ENCODE results near the gene SLC25A29.
A peak's percentile ranks its signal among the peaks of the same experiment; 100 is the strongest.
"Not testable (repeated sequence)": the region's sequence is repeated elsewhere in the genome, so short reads cannot be mapped to it uniquely, and the experiment has no call there.

Gene SLC25A29

GRCh38 chr14:100306101-100306997 lies at the start of gene SLC25A29:
SLC25A29 (minus strand) TSS chr14:100306444; CDS start chr14:100306232, 212 bp downstream.
- DNase-seq, result peak; percentile 52 to 96

DNA sequence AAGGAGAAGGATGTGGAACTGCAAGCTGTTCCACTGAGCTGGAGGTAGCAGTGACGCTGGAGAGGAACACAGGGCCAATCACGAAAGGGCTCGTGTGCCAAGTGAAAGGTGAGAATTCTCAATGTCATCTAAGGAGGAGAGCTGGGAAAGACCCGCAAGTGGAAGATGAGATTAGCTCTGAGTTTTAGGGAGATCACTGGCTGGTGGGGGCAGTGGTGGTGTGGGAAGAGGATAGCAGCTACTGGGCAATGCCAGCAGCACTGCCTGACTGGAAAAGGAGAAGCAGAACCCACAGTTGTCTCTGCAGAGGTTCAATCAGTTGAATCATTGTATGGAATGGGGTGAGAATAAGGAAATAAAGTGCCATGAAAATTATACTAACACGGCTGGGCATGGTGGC lies 44.7 kb upstream of the SLC25A29 start:
- DNase-seq, result no peak

DNA sequence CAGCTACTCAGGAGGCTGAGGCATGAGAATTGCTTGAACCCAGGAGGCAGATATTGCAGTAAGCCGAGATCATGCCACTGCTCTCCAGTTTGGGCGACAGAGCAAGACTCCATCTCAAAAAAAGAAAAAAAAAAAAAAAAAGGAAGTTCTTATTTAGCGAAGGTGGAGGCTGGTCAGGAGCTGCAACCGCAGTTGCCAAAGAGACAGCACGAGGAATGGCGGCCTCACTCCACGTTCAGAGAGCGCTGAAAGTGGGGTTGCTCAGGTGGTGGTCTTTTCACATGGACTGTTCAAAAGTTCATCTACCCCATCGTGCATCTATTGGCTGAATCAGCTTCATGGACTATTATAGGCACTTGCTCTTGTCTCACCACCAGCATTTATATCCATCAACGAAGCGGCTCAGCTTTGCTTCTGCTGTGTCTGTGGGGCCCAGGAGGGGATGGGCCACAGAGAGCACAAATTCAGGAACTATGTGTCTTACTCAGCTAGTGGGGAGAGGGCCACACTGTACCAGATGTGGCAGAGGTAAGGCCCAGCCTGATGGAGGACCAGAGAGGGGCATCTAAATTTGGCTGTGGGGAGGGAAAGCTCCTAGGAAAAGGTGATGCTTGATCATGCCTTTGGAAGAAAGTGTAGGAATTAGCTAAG lies 44.2 kb upstream of the SLC25A29 start:
- DNase-seq, result no peak

GRCh38 chr14:100348784-100349685 lies 42.8 kb upstream of the SLC25A29 start:
- no peak for DNase-seq

DNA sequence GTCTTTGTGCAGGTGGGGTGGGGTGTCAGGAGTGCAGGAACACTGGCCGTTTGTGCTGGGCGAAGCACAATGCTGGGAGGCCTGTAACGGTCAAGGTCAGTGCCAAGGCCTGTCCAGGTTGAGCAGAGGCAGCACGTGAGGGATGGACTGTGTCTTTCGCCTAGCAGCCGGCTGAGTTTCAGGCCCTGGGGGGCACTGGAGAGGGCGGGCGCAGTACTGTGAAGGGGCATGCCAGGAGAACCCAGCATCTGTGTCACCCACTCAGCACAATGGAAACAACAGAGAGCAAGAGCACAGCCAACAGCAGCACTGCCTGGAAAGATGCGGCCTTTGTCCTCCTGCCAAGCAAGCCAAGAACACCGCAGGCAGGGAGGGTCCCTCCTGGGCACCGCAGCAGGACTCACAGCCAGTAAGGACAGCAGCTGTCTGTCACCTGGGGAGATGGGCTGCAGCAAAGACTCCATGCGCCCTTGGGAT lies 42.0 kb upstream of the SLC25A29 start:
- DNase-seq, result no peak

GRCh38 chr14:100346306-100347091 lies 40.3 kb upstream of the SLC25A29 start:
- DNase-seq, result no peak

DNA sequence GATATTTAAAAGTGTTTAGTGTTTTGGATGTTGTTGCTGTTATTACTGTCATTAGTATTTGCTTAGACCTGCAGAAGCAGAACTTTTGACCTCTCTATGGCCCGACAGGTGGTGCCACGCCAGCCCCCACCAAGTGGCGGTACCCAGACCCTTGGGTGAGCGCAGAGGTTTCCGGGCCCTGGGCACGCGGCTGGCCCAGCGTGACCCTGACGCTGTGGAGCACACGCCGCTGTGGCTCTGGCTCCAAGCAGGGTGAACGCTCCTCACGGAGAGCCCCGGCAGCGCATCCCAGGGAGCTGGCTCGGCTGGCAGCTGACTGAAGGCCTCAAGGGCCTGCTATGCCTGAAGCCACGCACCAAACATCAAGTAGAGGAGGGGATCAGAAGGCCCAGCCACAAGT lies 39.5 kb upstream of the SLC25A29 start:
- DNase-seq, result no peak

DNA sequence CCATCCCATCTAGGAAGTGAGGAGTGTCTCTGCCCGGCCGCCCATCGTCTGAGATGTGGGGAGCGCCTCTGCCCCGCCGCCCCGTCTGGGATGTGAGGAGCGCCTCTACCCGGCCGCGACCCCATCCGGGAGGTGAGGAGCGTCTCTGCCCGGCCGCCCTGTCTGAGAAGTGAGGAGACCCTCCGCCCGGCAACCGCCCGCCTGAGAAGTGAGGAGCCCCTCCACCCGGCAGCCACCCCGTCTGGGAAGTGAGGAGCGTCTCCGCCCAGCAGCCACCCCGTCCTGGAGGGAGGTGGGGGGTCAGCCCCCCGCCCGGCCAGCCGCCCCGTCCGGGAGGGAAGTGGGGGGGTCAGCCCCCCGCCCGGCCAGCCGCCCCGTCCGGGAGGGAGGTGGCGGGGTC lies 38.4 kb upstream of the SLC25A29 start:
- not testable (repeated sequence) for DNase-seq

DNA sequence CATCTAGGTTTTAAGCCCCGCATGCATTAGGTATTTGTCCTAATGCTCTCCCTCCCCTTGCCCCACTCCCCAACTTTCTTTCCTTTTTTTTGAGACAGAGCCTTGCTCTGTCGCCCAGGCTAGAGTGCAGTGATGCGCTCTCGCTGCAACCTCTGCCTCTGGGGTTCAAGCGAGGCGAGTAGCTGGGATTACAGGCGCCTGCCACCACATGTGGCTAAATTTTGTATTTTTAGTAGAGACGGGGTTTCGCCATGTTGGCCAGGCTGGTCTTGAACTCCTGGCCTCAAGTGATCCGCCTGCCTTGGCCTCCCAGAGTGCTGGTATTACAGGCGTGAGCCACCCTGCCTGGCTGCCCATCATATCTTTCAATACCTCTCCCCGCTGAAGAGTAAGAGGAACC lies 36.6 kb upstream of the SLC25A29 start:
- DNase-seq, result not testable (repeated sequence)

DNA sequence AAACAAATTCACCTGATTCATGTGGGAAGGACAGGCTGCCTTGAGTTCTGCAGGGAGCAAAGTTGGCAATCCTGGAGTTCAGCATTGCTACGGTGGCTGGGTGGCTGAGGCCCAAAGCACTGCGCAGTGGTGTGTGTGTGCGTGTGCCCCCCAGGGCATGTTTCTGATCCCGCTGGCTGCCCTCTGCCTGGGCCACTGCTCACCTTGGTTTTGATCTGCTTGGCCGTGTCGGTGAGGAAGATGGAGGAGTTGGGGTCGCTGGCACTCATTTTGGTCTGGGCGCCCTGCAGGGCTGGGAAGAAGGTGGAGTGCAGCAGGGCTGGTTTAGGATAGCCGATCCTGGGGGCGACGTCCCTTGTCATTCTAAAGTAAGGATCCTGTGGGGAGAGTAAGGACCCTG lies 36.0 kb upstream of the SLC25A29 start:
- DNase-seq, result no peak

DNA sequence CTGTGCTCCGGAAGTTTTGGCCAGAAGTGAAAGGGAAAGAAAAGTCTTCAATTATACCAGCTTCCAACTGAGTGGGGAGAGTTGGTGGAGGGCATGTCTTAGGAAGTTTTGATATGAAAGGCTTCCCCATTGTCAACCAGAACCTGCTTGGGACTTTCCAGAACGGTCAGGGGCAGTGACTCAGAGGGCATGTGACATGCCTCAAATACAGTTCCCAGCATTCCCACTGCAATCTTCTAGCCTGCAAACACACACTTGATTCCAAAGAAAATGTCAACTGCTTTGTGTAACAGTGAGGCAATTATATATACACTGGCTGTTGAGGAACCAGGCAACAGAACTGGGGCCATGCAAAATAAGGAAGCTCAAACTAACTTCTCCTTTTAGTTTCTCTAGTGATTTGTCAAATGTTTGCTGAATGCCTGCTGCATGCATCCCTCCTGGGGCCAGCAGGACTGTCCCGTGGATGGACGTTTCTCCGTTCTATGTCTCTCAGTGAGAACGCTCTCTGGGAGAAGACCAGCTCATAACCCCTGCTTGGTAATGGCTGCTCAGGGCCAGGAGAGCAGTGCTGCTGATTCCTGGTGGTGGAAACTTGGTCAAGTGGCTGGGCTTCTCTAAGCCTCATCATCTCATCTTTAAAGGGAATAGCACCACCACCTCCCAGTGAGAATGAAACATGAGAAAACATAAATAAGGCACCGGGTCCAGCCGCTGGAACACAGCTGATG lies 35.2 kb upstream of the SLC25A29 start:
- no peak for DNase-seq

- no peak for DNase-seq
These were observed 34.2 kb upstream of the SLC25A29 start for GRCh38 chr14:100340423-100340813.

GRCh38 chr14:100339766-100340422 lies 33.6 kb upstream of the SLC25A29 start:
- DNase-seq, result no peak

- DNase-seq, result no peak
These were observed 30.6 kb upstream of the SLC25A29 start for GRCh38 chr14:100336618-100337530.

- DNase-seq, result no peak
These were observed 28.7 kb upstream of the SLC25A29 start for GRCh38 chr14:100334904-100335303.

DNA sequence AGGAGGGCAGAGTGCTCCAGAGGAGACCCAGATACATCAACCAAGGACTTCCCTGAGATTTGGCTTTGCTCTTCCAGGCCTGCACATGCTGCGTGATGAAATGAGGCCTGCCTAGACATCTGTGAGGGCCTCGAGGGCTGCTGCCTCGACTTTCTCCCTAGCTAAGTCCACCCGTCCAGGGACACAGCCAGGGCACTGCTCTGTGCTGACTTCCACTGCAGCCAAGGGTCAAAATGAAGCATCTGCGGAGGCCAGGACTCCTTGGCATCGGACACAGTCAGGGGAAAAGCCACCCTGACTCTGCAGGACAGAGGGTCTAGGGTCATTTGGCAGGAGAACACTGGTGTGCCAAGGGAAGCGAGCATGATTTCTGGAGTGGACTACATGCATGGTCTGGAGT lies 27.6 kb upstream of the SLC25A29 start:
- no peak for DNase-seq

DNA sequence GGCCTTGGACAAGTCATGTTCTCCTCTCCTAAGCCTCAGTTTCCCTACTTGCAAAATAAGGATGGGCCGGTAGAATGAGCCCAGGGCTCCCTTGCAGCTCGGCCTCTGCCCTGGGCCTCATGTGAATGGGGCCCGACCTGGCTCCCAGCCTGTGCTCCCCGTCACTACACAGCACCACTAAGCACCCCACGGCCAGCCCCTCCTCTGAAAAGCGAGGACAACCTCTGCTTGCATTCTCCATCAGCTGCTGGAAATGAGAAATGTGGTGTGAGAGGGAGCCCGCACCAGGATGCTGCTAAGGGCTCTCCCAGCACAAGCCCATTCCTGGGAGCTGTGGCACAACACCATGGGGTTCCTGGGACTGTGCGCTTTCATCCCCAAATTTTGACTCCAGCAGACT lies 27.1 kb upstream of the SLC25A29 start:
- no peak for DNase-seq

DNA sequence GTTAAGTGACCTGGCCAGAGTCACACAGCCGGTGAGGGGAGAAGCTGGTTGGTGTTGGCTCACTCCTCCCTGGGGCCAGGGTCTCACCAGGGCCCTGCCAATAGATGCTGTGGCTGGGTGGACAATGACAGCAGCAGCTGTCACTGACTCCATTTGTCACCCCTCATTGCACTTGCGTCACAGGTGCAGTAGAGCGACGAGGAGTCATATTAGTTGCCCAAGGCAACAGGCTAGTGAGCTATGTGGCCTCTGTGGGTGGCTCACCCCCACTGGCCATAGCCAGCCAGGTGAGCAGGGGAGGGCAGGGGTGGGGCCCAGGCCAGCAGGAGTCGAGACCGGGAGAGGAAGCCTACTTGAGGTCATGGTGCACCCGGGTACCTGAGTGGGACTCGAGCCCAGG lies 26.6 kb upstream of the SLC25A29 start:
- DNase-seq, result peak in 1 of 2 experiments; percentile 20

GRCh38 chr14:100332071-100332639 lies 25.9 kb upstream of the SLC25A29 start:
- no peak for DNase-seq

Measured in NCI-H526 (cell line).